Measurements from ENCODE around the gene KCNE3.

GRCh38 chr11:74494916-74495315, 27.6 kb upstream of the KCNE3 start:
- TF ChIP-seq CTCF (conservative IDR thresholded peaks at IDR 0.05; ENCODE audit: low read depth, low read length) (no peak), POLR2A (IDR thresholded peaks at IDR 0.05; ENCODE audit: low read depth, low read length) (no peak), USF2 (IDR thresholded peaks at IDR 0.05; ENCODE audit: low read depth, low read length) (no peak), ELK1 (IDR thresholded peaks at IDR 0.05; ENCODE audit: borderline replicate concordance, low read depth, low read length) (no peak), RCOR1 (IDR thresholded peaks at IDR 0.05; ENCODE audit: insufficient replicate concordance, low read length) (no peak), MXI1 (IDR thresholded peaks at IDR 0.05; ENCODE audit: borderline replicate concordance, low read depth, low read length) (no peak), NFE2L2 (IDR thresholded peaks at IDR 0.05; ENCODE audit: low read depth, low read length) (no peak), BHLHE40 (IDR thresholded peaks at IDR 0.05; ENCODE audit: low read depth, low read length) (no peak), RAD21 (IDR thresholded peaks at IDR 0.05; ENCODE audit: low read length) (no peak), CEBPB (IDR thresholded peaks at IDR 0.05; ENCODE audit: low read depth, low read length) (no peak), FOS (IDR thresholded peaks at IDR 0.05; ENCODE audit: low read depth, low read length) (no peak), CHD1 (IDR thresholded peaks at IDR 0.05; ENCODE audit: low read depth, low read length) (no peak), RFX5 (IDR thresholded peaks at IDR 0.05; ENCODE audit: low read depth, low read length) (no peak)
